ENCODE data around the gene SMIM23. TPM values are rescaled to one million over a fixed set of nuclear protein-coding genes. Genes with fewer than 3 reads are reported as not detected.

SMIM23 gene
- total and polyA plus RNA-seq, 2 donors (not counting 3 experiments of a cell fraction or from before 2014, with no cell fraction given) = not detected

- POLR2A ChIA-PET = interaction anchor here (0.6 kb wide), 1 partner anchor 323 kb away, joined by 5 read pairs; no protein-coding TSS in a partner anchor
- H3K9ac ChIP-seq (replicated peaks; ENCODE audit: extremely low read depth, insufficient read depth, low read length) = no peak overlapping the region
- H3K36me3 ChIP-seq (ENCODE audit: control insufficient read depth in 2 of 2, extremely low read depth in 1 of 2, insufficient read depth in 2 of 2, low read length in 2 of 2) = no peaks in the 10 kb centered on the region
- no peaks in the 10 kb centered on the region for H3K4me1 ChIP-seq (ENCODE audit: control insufficient read depth, extremely low read depth, insufficient read depth, low read length)
- no TSS peak for BruUV-seq (replicated peaks)
- H3K27me3 ChIP-seq (ENCODE audit: control insufficient read depth in 2 of 2, insufficient read depth in 2 of 2, low read length in 2 of 2) = peaks cover 0 to 5% of the 10 kb centered on the region in 2 experiments
- H4K20me1 ChIP-seq (replicated peaks; ENCODE audit: control insufficient read depth, extremely low read depth, insufficient read depth, low read length) = no peaks in the 10 kb centered on the region
- no peak overlapping the region for H2AFZ ChIP-seq (ENCODE audit: low read depth, low read length)
- H3K9me3 ChIP-seq (replicated peaks; ENCODE audit: control insufficient read depth, insufficient read depth, low read length) = no peaks in the 10 kb centered on the region
- intact Hi-C loops (cut with micrococcal nuclease) = no loop called here
- no peak for FAIRE-seq
- CTCF ChIA-PET = no interaction called here
- no peak overlapping the region for H3K27ac ChIP-seq (ENCODE audit: insufficient read depth, low read depth, low read length)
- H3K9me1 ChIP-seq (replicated peaks; ENCODE audit: control insufficient read depth, extremely low read depth, insufficient read depth, low read length) = no peaks in the 10 kb centered on the region
- dilution Hi-C loops (cut with MboI; ENCODE audit: extremely low pct_ligation_motif_present, low sequenced_read_pairs) = no loop called here
- H3K4me3 ChIP-seq (replicated peaks in 1 of 3; ENCODE audit: insufficient read depth in 1 of 3, low read depth in 1 of 3, low read length in 3 of 3) = no peak overlapping the region
- no peak for DNase-seq (ENCODE audit: low read depth, low spot score)
- H3K79me2 ChIP-seq (ENCODE audit: control insufficient read depth, insufficient read depth, low read length) = no peaks in the 10 kb centered on the region
- no peak overlapping the region for H3K4me2 ChIP-seq (ENCODE audit: insufficient read depth, low read length)
- TF ChIP-seq MYC (IDR thresholded peaks at IDR 0.05; ENCODE audit: low read depth, low read length) (no peak), POLR2A (IDR thresholded peaks at IDR 0.05; ENCODE audit: low read depth, low read length) (no peak), FOS (IDR thresholded peaks at IDR 0.05; ENCODE audit: borderline replicate concordance, insufficient read depth, low read length) (no peak), EZH2 (IDR thresholded peaks at IDR 0.05; ENCODE audit: borderline replicate concordance, low read depth, low read length, severe bottlenecking) (no peak), POLR2AphosphoS5 (IDR thresholded peaks at IDR 0.05; ENCODE audit: insufficient read depth, low read depth, low read length) (no peak), CTCF (IDR thresholded peaks at IDR 0.05; ENCODE audit: extremely low read depth in 1 of 2, insufficient read depth in 1 of 2, low read depth in 1 of 2, low read length in 2 of 2) (no peak), GATA2 (IDR thresholded peaks at IDR 0.05; ENCODE audit: insufficient read depth, insufficient read length, low read depth, low read length) (no peak), MAX (IDR thresholded peaks at IDR 0.05; ENCODE audit: insufficient read depth, insufficient read length) (no peak), JUN (IDR thresholded peaks at IDR 0.05; ENCODE audit: borderline replicate concordance, insufficient read depth, insufficient read length, low read depth) (no peak)
Observed at GRCh38 chr5:171738501-171738900, 47.1 kb upstream of the SMIM23 start.
